Ascending aorta (tissue), 2 donors: ENCODE data around the gene KHDRBS1. TPM values are rescaled to one million over a fixed set of nuclear protein-coding genes. Genes with fewer than 3 reads are reported as not detected.
"Not testable (repeated sequence)": the region's sequence is repeated elsewhere in the genome, so short reads cannot be mapped to it uniquely, and the experiment has no call there.

ENCODE experiments used
- DNase-seq, 2 donors: peaks; one replicate each; pipeline ENCODE4 v3.0.0-alpha.2; 2019; ENCODE audit warnings: low spot score in 2 of 2
- H3K27ac ChIP-seq, 2 donors: fragments of 200-600 bp; sonication (generic); one replicate each; pipeline ENCODE4 v1.5.1; 2016 to 2017; ENCODE audit warnings: mild to moderate bottlenecking in 1 of 2
- H3K27me3 ChIP-seq: fragments of 200-600 bp; sonication (generic); one replicate; pipeline ENCODE4 v1.5.1; 2017
- H3K36me3 ChIP-seq, 2 donors: fragments of 200-600 bp; sonication (generic); one replicate each; pipeline ENCODE4 v1.5.1; 2016
- H3K4me1 ChIP-seq, 2 donors: fragments of 200-600 bp; sonication (generic); one replicate each; pipeline ENCODE4 v1.5.1; 2016 to 2017; ENCODE audit warnings: mild to moderate bottlenecking in 1 of 2
- H3K4me3 ChIP-seq, 2 donors: fragments of 200-600 bp; sonication (generic); one replicate each; pipeline ENCODE4 v1.5.1; 2016 to 2017; ENCODE audit warnings: mild to moderate bottlenecking in 1 of 2
- H3K9me3 ChIP-seq, 2 donors: fragments of 200-600 bp; sonication (generic); one replicate each; pipeline ENCODE4 v1.5.1; 2016
- intact Hi-C: fragments of 100-400 bp; cut with DNase I; formaldehyde crosslinking; loops from one replicate; pipeline ENCODE4 v1.15.1; 2023
- total RNA-seq: library from RNA; depleted of rRNA; stranded (reverse); fragments of >200 nt; gene quantifications from one replicate; pipeline ENCODE4 v1.1.0, GENCODE V29; 2016
- TF ChIP-seq, protein P1 (sequence below), 3 experiments: fragments of 200-600 bp in 2 of 3; fragments of 450-650 bp in 1 of 3; sonication (generic) in 2 of 3; IDR thresholded peaks; one replicate each; pipeline ENCODE4 v1.5.1; 2016 to 2019; ENCODE audit warnings: antibody characterized with exemption in 3 of 3, mild to moderate bottlenecking in 1 of 3, moderate library complexity in 1 of 3

KHDRBS1 gene
- total RNA-seq, 1 donor from 2014 or later, result 120 TPM

DNA sequence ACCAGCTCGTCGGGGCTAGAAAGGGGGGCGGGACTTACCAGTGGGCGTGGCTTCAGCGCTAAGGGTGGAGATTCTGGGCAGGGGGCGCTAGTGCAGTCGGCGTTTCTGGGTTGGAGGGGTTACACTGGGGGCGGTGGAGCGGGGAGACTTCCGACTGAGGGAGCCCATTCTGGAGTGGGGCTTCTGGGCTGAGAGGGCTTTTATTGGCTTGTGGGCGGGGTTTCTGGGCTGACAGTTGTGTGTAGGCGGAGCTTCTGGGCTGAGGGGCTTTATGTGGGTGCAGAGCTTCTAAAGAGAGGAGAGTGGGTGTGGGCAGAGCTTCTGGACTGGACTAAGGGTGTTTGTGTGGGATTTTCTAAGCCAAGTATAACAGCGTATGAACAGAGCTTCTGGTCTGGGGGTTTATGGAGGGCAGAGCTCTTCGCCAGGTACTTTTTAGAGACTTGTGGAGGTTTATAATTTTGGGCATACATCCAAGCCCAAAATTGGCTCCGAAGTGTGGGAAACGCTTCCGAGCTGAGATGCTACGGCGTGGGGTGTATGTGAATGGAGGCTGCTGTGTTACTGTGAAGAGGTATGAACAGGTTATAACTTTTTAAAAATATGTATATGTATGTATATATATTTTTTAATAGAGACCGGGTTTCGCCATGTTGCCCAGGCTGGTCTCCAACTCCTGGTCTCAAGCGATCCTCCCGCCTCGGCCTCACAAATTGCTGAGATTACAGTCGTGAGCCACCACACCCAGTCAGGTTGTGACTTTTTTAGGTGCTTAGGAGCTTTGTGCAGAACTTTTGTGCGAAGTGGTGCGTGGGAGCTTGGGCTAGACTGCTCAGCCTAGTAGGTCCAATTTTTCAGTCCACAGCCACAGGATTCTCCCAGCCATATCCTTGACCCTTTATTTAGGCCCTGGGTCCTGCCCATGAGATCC is 59.9 kb downstream of the KHDRBS1 start:
- Histone ChIP-seq H3K9me3 (no peaks in the 10 kb centered on the region), H3K27ac (peak overlapping the region; percentile 83 to 89), H3K27me3 (no peaks in the 10 kb centered on the region), H3K4me3 (peak overlapping the region; percentile 75), H3K4me1 (peaks cover 13% of the 10 kb centered on the region in 2 donors), H3K36me3 (peaks cover 23 to 32% of the 10 kb centered on the region in 2 donors)
- intact Hi-C loops, result loop anchor here (2.0 to 5.0 kb wide), 3 partner anchors 35 to 104 kb away; partner anchors contain the start of genes KHDRBS1, KPNA6 and TXLNA
- TF ChIP-seq, protein P1, sequence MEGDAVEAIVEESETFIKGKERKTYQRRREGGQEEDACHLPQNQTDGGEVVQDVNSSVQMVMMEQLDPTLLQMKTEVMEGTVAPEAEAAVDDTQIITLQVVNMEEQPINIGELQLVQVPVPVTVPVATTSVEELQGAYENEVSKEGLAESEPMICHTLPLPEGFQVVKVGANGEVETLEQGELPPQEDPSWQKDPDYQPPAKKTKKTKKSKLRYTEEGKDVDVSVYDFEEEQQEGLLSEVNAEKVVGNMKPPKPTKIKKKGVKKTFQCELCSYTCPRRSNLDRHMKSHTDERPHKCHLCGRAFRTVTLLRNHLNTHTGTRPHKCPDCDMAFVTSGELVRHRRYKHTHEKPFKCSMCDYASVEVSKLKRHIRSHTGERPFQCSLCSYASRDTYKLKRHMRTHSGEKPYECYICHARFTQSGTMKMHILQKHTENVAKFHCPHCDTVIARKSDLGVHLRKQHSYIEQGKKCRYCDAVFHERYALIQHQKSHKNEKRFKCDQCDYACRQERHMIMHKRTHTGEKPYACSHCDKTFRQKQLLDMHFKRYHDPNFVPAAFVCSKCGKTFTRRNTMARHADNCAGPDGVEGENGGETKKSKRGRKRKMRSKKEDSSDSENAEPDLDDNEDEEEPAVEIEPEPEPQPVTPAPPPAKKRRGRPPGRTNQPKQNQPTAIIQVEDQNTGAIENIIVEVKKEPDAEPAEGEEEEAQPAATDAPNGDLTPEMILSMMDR (IDR thresholded peaks at IDR 0.05), result peak in 2 of 3 experiments; percentile 26 to 36
- peak; percentile 52 to 89 for DNase-seq

DNA sequence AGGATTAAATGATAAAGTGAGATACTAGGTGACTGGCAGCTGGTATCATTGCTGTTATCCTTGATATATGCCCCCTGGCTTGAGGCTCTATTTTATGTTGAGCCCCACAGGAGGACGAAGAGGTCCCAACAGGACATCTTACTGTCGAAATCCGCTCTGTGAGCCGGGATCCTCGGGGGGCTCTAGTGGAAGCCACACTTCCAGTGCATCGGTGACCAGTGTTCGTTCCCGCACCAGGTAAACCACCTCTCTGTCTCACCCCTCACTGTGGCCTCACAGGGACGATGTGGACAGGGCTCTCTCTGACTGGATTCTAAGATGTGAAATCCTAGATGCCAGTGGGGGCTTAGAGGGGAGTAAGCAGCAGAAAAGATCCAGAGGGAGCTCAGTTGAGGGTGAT is 61.2 kb downstream of the KHDRBS1 start:
- TF ChIP-seq, protein P1 (IDR thresholded peaks at IDR 0.05), result no peak
- Histone ChIP-seq H3K27me3 (no peaks in the 10 kb centered on the region), H3K27ac (no peak overlapping the region), H3K4me3 (no peak overlapping the region), H3K9me3 (no peaks in the 10 kb centered on the region), H3K36me3 (peaks cover 31 to 42% of the 10 kb centered on the region in 2 donors), H3K4me1 (peaks cover 13% of the 10 kb centered on the region in 2 donors)
- DNase-seq, result no peak
- intact Hi-C loops, result loop anchor here (5.0 kb wide), 1 partner anchor 102 kb away; the partner anchor contains the start of gene TXLNA

DNA sequence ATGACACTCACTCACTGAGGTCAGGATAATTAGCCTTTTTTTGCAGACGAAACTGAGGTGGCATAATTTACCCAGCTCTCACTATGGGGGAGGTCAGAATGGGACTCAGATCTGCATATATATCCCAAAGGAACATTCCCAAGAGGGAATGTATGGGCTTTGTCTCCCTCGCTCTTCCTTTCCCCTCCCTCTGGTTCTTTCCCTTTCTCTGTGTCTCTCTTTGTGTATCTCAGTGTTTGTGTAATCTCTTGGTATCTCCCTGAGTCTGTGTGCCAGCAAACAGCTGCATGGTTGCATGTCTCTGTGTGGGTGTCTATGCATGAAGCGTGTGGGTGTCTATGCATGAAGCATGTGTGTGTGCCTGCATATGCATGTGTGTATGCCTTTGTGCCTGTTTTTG is 63.8 kb downstream of the KHDRBS1 start:
- H3K4me3 ChIP-seq, result no peak overlapping the region
- no peak for DNase-seq
- peaks cover 3 to 4% of the 10 kb centered on the region in 2 donors for H3K4me1 ChIP-seq
- H3K36me3 ChIP-seq, result peaks cover 39 to 49% of the 10 kb centered on the region in 2 donors
- no peak overlapping the region for H3K27ac ChIP-seq
- TF ChIP-seq, protein P1 (IDR thresholded peaks at IDR 0.05), result no peak
- intact Hi-C loops, result no loop called here
- H3K9me3 ChIP-seq, result no peaks in the 10 kb centered on the region
- no peaks in the 10 kb centered on the region for H3K27me3 ChIP-seq

DNA sequence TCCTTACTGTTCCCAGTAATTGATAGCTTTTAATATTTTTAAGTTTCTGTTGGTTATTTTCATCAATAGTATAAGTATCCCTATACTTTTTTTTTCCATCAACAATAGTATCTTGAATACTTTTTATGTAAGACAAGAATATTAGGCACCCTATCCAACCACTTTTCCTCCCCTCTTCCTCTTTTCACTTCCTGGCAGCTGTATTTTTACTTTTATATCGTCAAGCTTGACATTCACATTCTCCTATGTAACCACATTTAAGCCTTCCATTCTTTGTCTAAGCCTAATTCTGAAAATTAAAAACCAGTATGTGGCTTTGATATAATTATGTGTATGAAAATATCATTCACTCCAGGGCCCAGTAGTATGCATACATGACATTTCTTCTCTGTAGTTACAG is 68.4 kb downstream of the KHDRBS1 start:
- no peaks in the 10 kb centered on the region for H3K4me1 ChIP-seq
- TF ChIP-seq, protein P1 (IDR thresholded peaks at IDR 0.05), result no peak
- peaks cover 32 to 55% of the 10 kb centered on the region in 2 donors for H3K36me3 ChIP-seq
- H3K9me3 ChIP-seq, result no peaks in the 10 kb centered on the region
- H3K27ac ChIP-seq, result no peak overlapping the region
- DNase-seq, result no peak
- intact Hi-C loops, result no loop called here
- H3K4me3 ChIP-seq, result no peak overlapping the region
- H3K27me3 ChIP-seq, result no peaks in the 10 kb centered on the region

DNA sequence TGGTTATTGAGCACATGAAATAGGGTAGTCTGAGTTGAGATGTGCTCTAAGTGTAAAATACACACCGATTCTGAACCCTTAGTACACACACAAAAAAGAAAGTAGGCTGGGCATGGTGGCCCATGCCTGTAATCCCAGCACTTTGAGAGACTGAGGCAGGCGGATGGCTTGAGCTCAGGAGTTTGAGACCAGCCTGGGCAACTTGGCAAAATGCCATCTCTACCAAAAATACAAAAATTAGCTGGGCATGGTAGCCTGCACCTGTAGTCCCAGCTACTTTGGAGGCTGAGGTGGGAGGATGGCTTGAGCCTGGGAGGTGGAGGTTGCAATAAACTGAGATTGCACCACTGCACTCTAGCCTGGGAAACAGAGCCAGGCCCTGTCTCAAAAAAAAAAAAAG is 72.7 kb downstream of the KHDRBS1 start:
- intact Hi-C loops, result not testable (repeated sequence)

DNA sequence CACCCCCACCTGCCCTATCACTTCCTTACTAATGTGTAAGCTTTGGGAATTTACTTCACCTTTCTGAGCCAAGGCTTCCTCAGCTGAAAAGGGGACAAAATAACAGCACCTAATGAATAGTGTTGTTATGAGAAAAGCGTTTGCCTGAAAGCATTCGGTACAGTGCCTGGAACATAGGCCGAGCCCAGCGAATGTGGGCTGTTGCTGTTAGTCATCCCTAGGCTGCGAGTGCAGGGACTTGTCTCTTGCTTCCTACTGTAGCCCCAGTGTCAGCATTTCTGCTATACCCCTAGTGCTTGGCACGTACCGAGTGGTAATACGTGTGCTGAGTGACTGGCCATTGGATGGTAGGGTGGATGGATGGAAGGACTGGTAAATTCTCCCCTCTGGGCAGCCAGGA is 77.5 kb downstream of the KHDRBS1 start:
- no peaks in the 10 kb centered on the region for H3K27me3 ChIP-seq
- DNase-seq, result no peak
- no peaks in the 10 kb centered on the region for H3K9me3 ChIP-seq
- TF ChIP-seq, protein P1 (IDR thresholded peaks at IDR 0.05), result no peak
- no peak overlapping the region for H3K27ac ChIP-seq
- intact Hi-C loops, result no loop called here
- peaks cover 44 to 66% of the 10 kb centered on the region in 2 donors for H3K36me3 ChIP-seq
- no peak overlapping the region for H3K4me3 ChIP-seq
- no peaks in the 10 kb centered on the region for H3K4me1 ChIP-seq

More for the DNA sequence above, 72.7 kb downstream of the KHDRBS1 start:
- H3K36me3 ChIP-seq, result peaks cover 11 to 43% of the 10 kb centered on the region in 2 donors
- DNase-seq, H3K27ac ChIP-seq, H3K4me1 ChIP-seq, H3K4me3 ChIP-seq, H3K27me3 ChIP-seq, H3K9me3 ChIP-seq: not testable (repeated sequence)
